Left cardiac atrium (tissue), 4 donors: ENCODE data around the gene RALGAPB. TPM values are rescaled to one million over a fixed set of nuclear protein-coding genes. Genes with fewer than 3 reads are reported as not detected.
"Not testable (repeated sequence)": the region's sequence is repeated elsewhere in the genome, so short reads cannot be mapped to it uniquely, and the experiment has no call there.

Experiments
- ATAC-seq, 2 donors: fragments of 200-7000 bp; cut with Tn5 transposase; one replicate each; pipeline ENCODE4 v1.9.1; 2020; ENCODE audit warnings: mild to moderate bottlenecking in 2 of 2, moderate library complexity in 2 of 2
- DNase-seq: peaks from one replicate; pipeline ENCODE4 v3.0.0-alpha.2; 2020
- intact Hi-C, 2 donors: fragments of 100-400 bp; cut with DNase I; formaldehyde crosslinking; loops; one replicate each; pipeline versions ENCODE4 v1.14.1 to v1.15.1; 2022 to 2023
- total RNA-seq, 2 donors: library from RNA; stranded (reverse); fragmentation: NEBNext Ultra II Directional; extraction: Animal tissue kit (Norgen Biotek cat#: 25700); gene quantifications; one replicate each; pipeline ENCODE4 v1.2.1, GENCODE V29; 2021
- donor health status: DM: no; HTN: yes; CAD: no.
- donor health status: DM: no; HTN: yes; CAD: no; lungs with severe emphysema.
- donor health status: DM: yes; HTN: yes; CAD: no.
- donor health status: Dilated cardiomyopathy.

The RALGAPB gene
- total RNA-seq, 2 donors from 2014 or later = 19.5 to 27.2 TPM

DNA sequence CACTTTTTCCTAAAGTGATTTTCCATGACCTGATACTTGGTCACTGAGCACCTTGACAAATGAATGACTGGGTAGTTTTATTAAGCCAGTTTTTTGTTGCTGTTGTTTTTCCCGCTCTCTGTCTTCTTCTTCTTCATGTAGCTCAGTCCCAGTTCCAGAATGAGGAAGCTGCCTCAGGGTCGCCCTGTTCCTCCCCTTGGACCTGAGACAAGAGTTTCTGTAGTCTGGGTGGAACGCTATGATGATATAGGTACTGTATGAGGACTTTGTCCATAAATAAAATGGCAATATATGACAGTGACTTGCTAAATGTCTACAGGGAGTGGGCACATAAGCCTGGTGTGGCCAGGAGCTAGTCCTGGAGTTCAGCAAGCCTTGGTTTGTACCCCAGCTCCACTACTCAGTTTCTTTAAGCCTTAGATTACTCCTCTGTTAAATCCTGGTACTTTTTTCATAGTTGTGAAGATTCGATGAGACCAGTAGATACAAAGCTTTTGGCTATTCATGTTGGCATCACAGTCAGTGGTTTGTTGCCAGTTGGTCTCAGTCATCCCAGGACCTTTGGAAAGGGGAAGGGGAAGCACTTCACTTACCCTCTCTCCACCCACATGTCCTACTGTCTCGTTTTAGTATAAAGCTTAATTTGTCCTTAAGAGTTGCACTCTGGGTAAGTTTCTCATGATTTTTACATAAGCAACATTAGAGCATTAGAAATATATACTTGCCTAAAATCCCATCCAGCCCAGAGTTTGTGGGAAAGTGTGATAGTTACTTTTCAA, 97.3 kb downstream of the RALGAPB start:
- DNase-seq = no peak
- intact Hi-C loops = no loop called here
- ATAC-seq = peak in 1 of 2 donors; percentile 30

GRCh38 chr20:38573413-38573812, 100.8 kb downstream of the RALGAPB start:
- intact Hi-C loops = no loop called here
- ATAC-seq (peak in 1 of 2 donors; percentile 38), DNase-seq (no peak)

DNA sequence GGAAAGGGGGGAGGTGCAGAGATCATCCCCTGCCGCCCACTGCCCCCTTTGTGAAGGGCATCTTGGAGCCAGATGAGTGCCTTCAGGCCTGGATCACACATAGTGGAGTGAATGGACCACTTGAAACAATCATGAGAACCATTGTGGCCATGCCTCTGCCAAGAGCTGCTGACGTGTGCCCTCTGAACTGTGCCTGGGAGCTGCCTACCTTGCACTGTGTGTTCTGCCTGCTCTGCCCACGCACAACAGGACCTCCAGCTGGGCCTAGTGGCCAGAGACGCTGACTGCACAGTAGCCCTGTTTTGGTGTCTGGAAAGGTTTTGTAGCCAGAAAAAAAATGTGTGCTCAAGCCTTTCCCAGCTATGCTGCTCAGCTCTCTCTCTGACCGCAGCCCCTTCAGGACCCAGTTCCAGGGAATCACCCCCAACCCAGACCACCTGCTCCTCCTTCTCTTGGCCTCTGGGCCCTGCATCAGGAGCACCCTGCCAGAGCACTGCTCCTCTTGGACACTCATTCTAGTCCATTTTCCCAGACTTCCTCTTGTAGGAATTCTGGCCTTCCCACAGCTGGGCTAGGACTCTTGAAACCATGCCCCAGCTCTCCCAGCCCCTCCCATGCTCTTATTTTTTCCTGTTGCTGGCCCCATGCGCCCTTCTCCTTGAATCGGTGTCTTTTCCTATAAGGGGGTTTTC, 106.7 kb downstream of the RALGAPB start:
- DNase-seq (peak; percentile 45), ATAC-seq (peak; percentile 36 to 77)
- intact Hi-C loops = no loop called here

GRCh38 chr20:38579921-38580320, 107.3 kb downstream of the RALGAPB start:
- ATAC-seq (no peak), DNase-seq (no peak)
- intact Hi-C loops = no loop called here

DNA sequence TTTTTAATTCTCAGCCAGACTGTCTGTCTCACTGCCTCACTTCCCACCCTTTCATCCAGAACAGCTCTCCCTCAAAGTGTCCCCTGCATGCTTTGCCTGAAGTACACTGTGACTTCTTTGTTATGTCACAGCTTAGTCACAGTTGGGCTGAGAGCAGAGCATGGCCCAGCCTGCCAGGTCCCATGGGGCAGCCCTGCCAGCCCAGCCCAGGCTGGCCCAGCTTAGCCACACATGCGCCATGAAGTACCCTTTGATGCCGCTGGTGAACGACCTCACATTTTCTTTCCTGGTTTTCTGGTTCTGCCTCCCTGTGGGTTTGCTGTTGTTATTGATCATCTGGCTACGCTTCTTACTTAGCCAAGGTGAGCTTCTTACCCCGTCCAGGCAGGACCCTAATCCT, 108.4 kb downstream of the RALGAPB start, which contains the start of gene ADIG:
ADIG (plus strand) TSS at position 185 of the 400 bp plus-strand sequence; CDS start at position 239, 54 bp downstream.
- peak; percentile 83 to 89 for ATAC-seq
- DNase-seq = peak; percentile 40

GRCh38 chr20:38581830-38582358, 109.3 kb downstream of the RALGAPB start:
- intact Hi-C loops = no loop called here
- DNase-seq = no peak
- ATAC-seq = no peak

More for the DNA sequence above, 108.4 kb downstream of the RALGAPB start, which contains the start of gene ADIG:
- intact Hi-C loops = no loop called here

DNA sequence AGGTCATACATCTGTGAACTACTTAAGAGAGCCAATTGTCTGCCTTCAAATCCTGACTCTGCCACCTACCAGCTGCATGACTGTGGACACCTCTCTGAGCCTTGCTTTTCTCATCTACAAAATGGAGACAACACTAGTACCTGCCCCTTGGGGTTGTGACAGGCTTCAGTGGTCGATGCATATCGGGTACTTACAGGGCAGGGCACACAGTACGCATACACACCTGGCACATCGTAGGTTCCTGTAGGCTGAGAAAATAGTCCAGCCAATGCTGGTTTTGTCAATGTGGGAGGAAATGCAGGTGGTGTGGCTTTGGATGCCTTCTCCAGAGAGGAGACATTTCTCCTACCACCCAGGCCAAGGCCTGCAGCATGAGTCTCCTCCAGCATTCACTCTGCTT, 110.7 kb downstream of the RALGAPB start:
- ATAC-seq = no peak
- intact Hi-C loops = no loop called here
- no peak for DNase-seq

DNA sequence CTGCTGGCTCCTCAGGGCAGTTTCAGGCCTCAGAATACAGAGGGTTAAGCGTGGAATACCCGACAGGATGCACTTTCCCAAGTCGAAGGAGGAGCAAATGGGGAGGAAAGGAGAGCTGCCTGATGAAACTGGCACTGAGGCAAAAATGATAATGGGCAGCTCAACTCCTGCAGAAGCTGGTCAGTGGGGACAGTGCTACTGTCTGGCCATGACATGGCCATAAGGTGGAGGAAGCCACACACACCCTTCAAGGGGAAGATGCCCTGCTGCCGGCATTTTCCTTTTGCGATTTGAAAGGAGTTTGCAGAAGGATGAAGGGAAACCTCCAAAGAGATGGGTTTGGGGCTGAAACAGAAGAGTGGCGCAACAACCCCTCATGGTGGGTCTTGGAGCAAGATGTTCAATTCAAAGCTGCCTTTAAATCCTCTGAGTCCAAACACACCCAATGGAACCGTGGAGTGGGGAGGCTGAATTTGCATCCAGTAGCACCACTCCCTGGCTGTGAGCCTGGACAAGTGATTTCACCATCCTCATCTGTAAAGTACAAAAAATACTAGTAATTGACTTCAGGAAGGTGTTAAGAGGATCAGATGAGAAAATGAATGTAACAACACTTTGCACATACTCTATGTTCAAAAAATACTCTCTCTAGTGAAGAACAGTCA, 111.6 kb downstream of the RALGAPB start:
- intact Hi-C loops = no loop called here
- ATAC-seq (no peak), DNase-seq (no peak)

GRCh38 chr20:38585404-38586180, 112.9 kb downstream of the RALGAPB start:
- ATAC-seq (no peak), DNase-seq (no peak)
- intact Hi-C loops = no loop called here

GRCh38 chr20:38586181-38586525, 113.5 kb downstream of the RALGAPB start:
- intact Hi-C loops = no loop called here
- no peak for DNase-seq
- no peak for ATAC-seq

DNA sequence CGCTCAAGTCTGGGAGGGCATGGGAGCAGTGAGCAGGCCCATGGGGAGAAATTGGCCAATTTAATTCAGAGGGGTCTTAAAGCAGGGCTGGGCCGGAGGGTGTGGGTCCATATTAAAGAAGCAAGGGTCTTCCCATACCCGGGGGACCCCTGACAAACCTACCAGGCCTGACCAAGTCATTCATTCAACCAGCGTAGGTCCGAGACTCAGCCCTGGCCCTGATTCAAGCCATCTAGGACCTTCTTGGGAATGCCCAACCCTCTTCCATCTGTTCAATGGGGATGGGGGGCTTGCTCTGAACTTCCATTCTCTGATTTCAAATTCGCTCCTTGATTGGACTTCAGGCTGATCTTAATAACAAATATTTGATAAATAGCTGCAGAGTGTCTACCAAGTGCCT, 115.7 kb downstream of the RALGAPB start:
- DNase-seq (no peak), ATAC-seq (no peak)
- intact Hi-C loops = no loop called here

DNA sequence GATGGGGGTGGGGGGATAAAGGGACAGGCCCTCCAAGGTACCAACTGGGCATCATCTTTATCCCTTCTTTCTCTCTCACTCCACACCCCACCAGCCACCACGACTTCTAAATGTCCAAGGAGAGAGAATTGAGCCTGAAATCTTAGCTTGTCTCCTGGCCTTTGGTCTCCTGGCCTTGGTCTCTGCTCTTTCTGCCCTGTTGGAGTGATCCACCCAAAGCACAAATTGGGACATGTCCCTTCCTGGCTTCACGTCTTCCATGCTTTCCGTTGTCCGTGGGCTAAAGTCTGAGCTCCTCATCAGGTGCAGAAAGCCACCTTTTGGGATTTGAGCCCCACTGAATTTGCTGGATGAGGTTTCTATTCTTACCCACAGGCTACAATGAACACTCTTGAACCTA, 116.7 kb downstream of the RALGAPB start:
- DNase-seq (no peak), ATAC-seq (no peak)
- intact Hi-C loops = no loop called here

DNA sequence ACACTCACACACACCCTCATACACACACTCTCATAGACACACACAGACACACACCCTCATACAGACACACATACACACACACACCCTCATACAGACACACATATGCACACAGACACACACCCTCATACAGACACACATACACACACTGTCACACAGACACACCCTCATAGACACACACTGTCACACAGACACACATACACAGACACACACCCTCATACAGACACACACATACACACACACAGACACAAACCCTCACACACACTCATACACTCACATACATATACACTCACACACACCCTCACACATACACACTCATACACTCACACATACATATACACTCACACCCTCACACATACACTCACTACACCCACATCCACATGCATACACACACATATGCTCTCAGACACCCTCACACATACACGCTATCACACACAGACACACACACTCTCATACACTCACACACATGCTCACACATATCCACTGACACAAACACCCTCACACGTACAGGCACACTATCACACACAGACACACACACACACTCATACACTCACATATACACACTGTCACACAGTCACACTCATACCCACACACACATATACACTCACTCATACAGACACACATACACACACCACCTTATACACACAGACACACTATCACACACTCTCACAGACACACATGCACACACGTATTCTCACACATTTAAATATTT, 117.5 kb downstream of the RALGAPB start:
- ATAC-seq = no peak
- no peak for DNase-seq
- intact Hi-C loops = no loop called here

- no peak for ATAC-seq
- DNase-seq = no peak
- intact Hi-C loops = no loop called here
These were observed 118.2 kb downstream of the RALGAPB start for GRCh38 chr20:38590676-38591473.

GRCh38 chr20:38591474-38592410, 119.1 kb downstream of the RALGAPB start:
- ATAC-seq (no peak), DNase-seq (no peak)
- intact Hi-C loops = no loop called here

- not testable (repeated sequence) for ATAC-seq, DNase-seq
These were observed 119.8 kb downstream of the RALGAPB start for GRCh38 chr20:38592411-38592790.

DNA sequence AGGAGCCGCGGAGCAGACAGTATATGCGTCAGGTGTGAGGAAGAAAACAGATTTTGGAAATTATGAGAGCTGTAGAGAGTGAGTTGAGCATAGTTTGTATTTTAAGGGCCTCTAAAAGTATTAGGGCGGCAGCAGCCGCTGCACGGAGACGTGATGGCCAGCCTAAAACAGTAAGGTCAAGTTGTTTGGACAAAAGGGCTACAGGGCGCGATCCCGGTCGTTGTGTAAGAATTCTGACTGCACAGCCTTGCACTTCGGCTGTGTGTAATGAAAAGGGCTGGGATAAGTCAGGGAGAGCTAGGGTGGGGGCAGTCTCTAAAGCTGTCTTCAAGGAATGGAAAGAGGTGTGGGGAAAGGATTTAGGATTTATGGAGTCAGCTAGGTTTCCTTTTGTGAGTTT, 121.6 kb downstream of the RALGAPB start:
- ATAC-seq, intact Hi-C loops, DNase-seq: not testable (repeated sequence)

More at GRCh38 chr20:38592411-38592790, 119.8 kb downstream of the RALGAPB start:
- intact Hi-C loops = not testable (repeated sequence)
